IMR-90 (cell line): ENCODE measurements around the gene CARD19. TPM values are rescaled to one million over a fixed set of nuclear protein-coding genes. Genes with fewer than 3 reads are reported as not detected.

Source experiments
- ATAC-seq: fragments of 200-7000 bp; cut with Tn5 transposase; 2 replicates; pipeline ENCODE4 v1.9.1; 2020; ENCODE audit warnings: low read depth, mild to moderate bottlenecking, moderate library complexity
- BruUV-seq: library from RNA; stranded (reverse); fragments of 400-500 nt; replicated peaks from 2 replicates; lab custom pipeline; 2021; lab: Mats Ljungman, UMichigan
- CTCF ChIA-PET: fragments of 300-600 bp; formaldehyde crosslinking; extraction: SDS; loops from one replicate; lab custom pipeline; 2021; ENCODE audit warnings: antibody characterized with exemption; lab: Yijun Ruan, JAX
- POLR2A ChIA-PET: fragments of 300-600 bp; sonication (Branson Sonifier 250); formaldehyde crosslinking; loops from one replicate; lab custom pipeline; 2022; ENCODE audit warnings: antibody characterized with exemption; ENCODE audit not compliant: unreplicated experiment; lab: Charles Lee
- DNase-seq: peaks from one replicate; pipeline ENCODE4 v3.0.0; 2013
- H2AFZ ChIP-seq: replicated peaks from 2 replicates; pipeline ENCODE3; 2013; ENCODE audit warnings: low read length, mild to moderate bottlenecking; ENCODE audit not compliant: poor library complexity
- H2AK5ac ChIP-seq: 2 replicates; pipeline ENCODE4 v1.6.1; 2013; ENCODE audit warnings: low read depth, low read length, inconsistent platforms
- H2AK9ac ChIP-seq: replicated peaks from 2 replicates; pipeline ENCODE3; 2013; ENCODE audit warnings: mild to moderate bottlenecking, low read depth, low read length, moderate library complexity; ENCODE audit not compliant: poor library complexity
- H2BK120ac ChIP-seq: 2 replicates; pipeline ENCODE4 v1.6.1; 2013; ENCODE audit warnings: low read depth, low read length, inconsistent platforms
- H2BK15ac ChIP-seq: 3 replicates; pipeline ENCODE4 v1.6.1; 2013; ENCODE audit warnings: low read depth, low read length, inconsistent platforms
- H2BK20ac ChIP-seq: 2 replicates; pipeline ENCODE4 v1.6.1; 2013; ENCODE audit warnings: low read depth, mild to moderate bottlenecking, inconsistent platforms, low read length, moderate library complexity
- H2BK5ac ChIP-seq: 2 replicates; pipeline ENCODE4 v1.6.1; 2013; ENCODE audit warnings: mild to moderate bottlenecking, low read depth, low read length, inconsistent platforms; ENCODE audit not compliant: poor library complexity, severe bottlenecking
- H3K14ac ChIP-seq: replicated peaks from 2 replicates; pipeline ENCODE4 v1.6.1; 2013; ENCODE audit warnings: low read depth, low read length, inconsistent platforms
- H3K18ac ChIP-seq: 2 replicates; pipeline ENCODE4 v1.6.1; 2013; ENCODE audit warnings: low read depth, low read length, control low read depth
- H3K23ac ChIP-seq: 2 replicates; pipeline ENCODE4 v1.6.1; 2013; ENCODE audit warnings: low read depth, low read length, inconsistent platforms
- H3K27ac ChIP-seq: 2 replicates; pipeline ENCODE4 v1.5.1; 2013; ENCODE audit warnings: mild to moderate bottlenecking, control low read depth, low read length; ENCODE audit not compliant: insufficient read depth
- H3K27me3 ChIP-seq: 2 replicates; pipeline ENCODE4 v1.6.1; 2013; ENCODE audit warnings: low read length; ENCODE audit not compliant: control insufficient read depth, insufficient read depth
- H3K36me3 ChIP-seq: 2 replicates; pipeline ENCODE4 v1.6.1; 2013; ENCODE audit warnings: low read length, mixed read lengths; ENCODE audit not compliant: control insufficient read depth, insufficient read depth
- H3K4ac ChIP-seq: 2 replicates; pipeline ENCODE4 v1.6.1; 2013; ENCODE audit warnings: low read depth, low read length, inconsistent platforms
- H3K4me1 ChIP-seq: 2 replicates; pipeline ENCODE4 v1.6.1; 2013; ENCODE audit warnings: low read length, mixed read lengths; ENCODE audit not compliant: control insufficient read depth, insufficient read depth
- H3K4me2 ChIP-seq: 2 replicates; pipeline ENCODE4 v1.6.1; 2013; ENCODE audit warnings: low read depth, mild to moderate bottlenecking, control low read depth, low read length, moderate library complexity
- H3K4me3 ChIP-seq: 2 replicates; pipeline ENCODE4 v1.5.1; 2013; ENCODE audit warnings: low read depth, mild to moderate bottlenecking, control low read depth, low read length, moderate library complexity; ENCODE audit not compliant: insufficient read depth
- H3K56ac ChIP-seq: 2 replicates; pipeline ENCODE4 v1.6.1; 2013; ENCODE audit warnings: low read length, inconsistent platforms; ENCODE audit not compliant: insufficient read depth; ENCODE audit errors: extremely low read depth
- H3K79me1 ChIP-seq, 2 experiments: 2 replicates each; pipeline ENCODE4 v1.6.1; 2013; ENCODE audit warnings: low read length in 2 of 2, inconsistent platforms in 1 of 2, low read depth in 1 of 2
- H3K9ac ChIP-seq: 2 replicates; pipeline ENCODE4 v1.6.1; 2013; ENCODE audit warnings: low read depth, low read length, control low read depth
- H3K9me1 ChIP-seq: 2 replicates; pipeline ENCODE4 v1.6.1; 2013; ENCODE audit warnings: low read length, inconsistent platforms; ENCODE audit not compliant: insufficient read depth
- H3K9me3 ChIP-seq: 2 replicates; pipeline ENCODE4 v1.6.1; 2013; ENCODE audit warnings: low read length; ENCODE audit not compliant: control insufficient read depth, insufficient read depth
- H4K20me1 ChIP-seq: 2 replicates; pipeline ENCODE4 v1.6.1; 2013; ENCODE audit warnings: low read length, inconsistent platforms; ENCODE audit not compliant: insufficient read depth
- H4K5ac ChIP-seq: 2 replicates; pipeline ENCODE4 v1.6.1; 2013; ENCODE audit warnings: mild to moderate bottlenecking, low read depth, low read length, control low read depth
- H4K8ac ChIP-seq, 2 experiments: 2 replicates each; pipeline ENCODE4 v1.6.1; 2013; ENCODE audit warnings: low read depth in 2 of 2, low read length in 2 of 2, control low read depth in 1 of 2, inconsistent platforms in 1 of 2
- H4K91ac ChIP-seq: 2 replicates; pipeline ENCODE4 v1.6.1; 2013; ENCODE audit warnings: low read depth, low read length, inconsistent platforms; ENCODE audit not compliant: insufficient read depth
- CEBPB ChIP-seq: IDR thresholded peaks from 2 replicates; pipeline ENCODE4 v1.6.1; 2012; ENCODE audit warnings: low read depth, low read length, improper control_type of control experiment
- CTCF ChIP-seq: conservative IDR thresholded peaks from 2 replicates; pipeline ENCODE4 v1.5.1; 2012; ENCODE audit warnings: mild to moderate bottlenecking, low read depth, low read length, improper control_type of control experiment
- ELK1 ChIP-seq: fragments of 150-350 bp; IDR thresholded peaks from 2 replicates; pipeline ENCODE4 v1.6.1; 2016; ENCODE audit warnings: low read depth, mild to moderate bottlenecking, low read length, moderate library complexity, borderline replicate concordance
- MAFK ChIP-seq: IDR thresholded peaks from 2 replicates; pipeline ENCODE4 v1.6.1; 2012; ENCODE audit warnings: low read depth, low read length, improper control_type of control experiment
- MXI1 ChIP-seq: IDR thresholded peaks from 2 replicates; pipeline ENCODE4 v1.6.1; 2012; ENCODE audit warnings: low read depth, mild to moderate bottlenecking, low read length, moderate library complexity, borderline replicate concordance
- POLR2A ChIP-seq: IDR thresholded peaks from 2 replicates; pipeline ENCODE4 v1.6.1; 2012; ENCODE audit warnings: mild to moderate bottlenecking, low read depth, low read length
- RAD21 ChIP-seq: IDR thresholded peaks from 2 replicates; pipeline ENCODE4 v1.6.1; 2012; ENCODE audit warnings: low read length, improper control_type of control experiment
- SMC3 ChIP-seq: fragments of 150-350 bp; IDR thresholded peaks from 2 replicates; pipeline ENCODE4 v1.6.1; 2016; ENCODE audit warnings: low read depth, mild to moderate bottlenecking, antibody characterized with exemption, low read length, moderate library complexity
- USF2 ChIP-seq: fragments of 150-350 bp; IDR thresholded peaks from 2 replicates; pipeline ENCODE4 v1.6.1; 2017; ENCODE audit warnings: mild to moderate bottlenecking, antibody characterized with exemption, low read length, low read depth
- WGBS, 2 experiments: methylation state at CpG; one replicate each; pipeline versions ENCODE4 v1.1.5 to v1.1.7; 2013; ENCODE audit warnings: missing lambda C conversion rate in 2 of 2; ENCODE audit not compliant: insufficient read length in 1 of 2; ENCODE audit errors: extremely low coverage in 2 of 2; 5-methylcytosine and 5-hydroxymethylcytosine counted together
- dilution Hi-C: fragments of 300-500 bp; cut with HindIII; formaldehyde crosslinking; loops from one replicate; pipeline ENCODE4 v1.14.3; 2018; ENCODE audit warnings: low sequenced_read_pairs; ENCODE audit not compliant: unreplicated experiment
- in situ Hi-C: fragments of 300-500 bp; cut with MboI; formaldehyde crosslinking; loops from 3 replicates; pipeline ENCODE4 v1.14.3; 2019; ENCODE audit warnings: low sequenced_read_pairs, inconsistent platforms, mixed read lengths
- intact Hi-C: fragments of 100-400 bp; cut with micrococcal nuclease; formaldehyde crosslinking; loops from 2 replicates; pipeline ENCODE4 v1.10.0; 2022
- polyA plus RNA-seq, 3 experiments: library from polyadenylated mRNA; depleted of rRNA; stranded (reverse); fragments of >200 nt; gene quantifications; 2 replicates each; pipeline ENCODE4 v1.2.3, GENCODE V29; 2012; ENCODE audit warnings: low replicate concordance in 1 of 3
- total RNA-seq: library from RNA; depleted of rRNA; stranded (reverse); fragments of >200 nt; gene quantifications from 2 replicates; pipeline ENCODE4 v1.2.3, GENCODE V29; 2012

CARD19 gene
- total and polyA plus RNA-seq, 2 of the 4 experiments (the other 2 are of a cell fraction) = 17.4 to 111 TPM

- Histone ChIP-seq H3K23ac (no peak overlapping the region), H3K9me1 (no peaks in the 10 kb centered on the region; the same call in 1 of the 2 replicates), H3K36me3 (no peaks in the 10 kb centered on the region), H2AFZ (no peak overlapping the region), H3K4me2 (no peak overlapping the region), H4K91ac (no peak overlapping the region), H2BK120ac (no peak overlapping the region), H3K4me1 (peaks cover 5% of the 10 kb centered on the region), H3K18ac (no peak overlapping the region), H3K79me1 (no peaks in the 10 kb centered on the region), H3K27ac (no peak overlapping the region), H4K5ac (no peak overlapping the region), H4K8ac (no peak overlapping the region), H2AK5ac (no peak overlapping the region), H2AK9ac (no peak overlapping the region), H3K14ac (no peak overlapping the region), H2BK15ac (no peak overlapping the region), H3K4ac (no peak overlapping the region), H4K20me1 (no peaks in the 10 kb centered on the region), H3K4me3 (no peak overlapping the region), H3K27me3 (no peaks in the 10 kb centered on the region; the same call in 1 of the 2 replicates), H3K9ac (no peak overlapping the region), H2BK5ac (no peak overlapping the region), H2BK20ac (no peak overlapping the region), H3K9me3 (no peaks in the 10 kb centered on the region), H3K56ac (no peak overlapping the region)
- no TSS peak for BruUV-seq
- no peak for ATAC-seq
- no peak for TF ChIP-seq RAD21
- TF ChIP-seq CEBPB = no peak
- TF ChIP-seq POLR2A = no peak
- no peak for TF ChIP-seq MAFK
- no peak for TF ChIP-seq MXI1
- no peak for TF ChIP-seq ELK1
- TF ChIP-seq CTCF = no peak
- TF ChIP-seq USF2 = no peak
- no peak for TF ChIP-seq SMC3
- WGBS, 2 experiments = no CpG with 5 or more reads among the region's 16 CpGs
- CTCF ChIA-PET = no interaction called here
- dilution Hi-C loops (no loop called here), in situ Hi-C loops (no loop called here), intact Hi-C loops (no loop called here)
- no peak for DNase-seq
- POLR2A ChIA-PET = no interaction called here
Measured at GRCh38 chr9:93077811-93078210, 18.2 kb upstream of the CARD19 start.
